Activated CD4-positive, CD25-positive, alpha-beta regulatory T cell treated with anti-CD3 and anti-CD28 coated beads, Interleukin-2, amount 50 U/mL, for 16 hours (primary cell): ENCODE data around the gene KCNAB1.

Experiments
- DNase-seq: peaks from one replicate; pipeline ENCODE4 v3.0.0-alpha.2; 2020; ENCODE audit warnings: low read depth, low spot score

KCNAB1 gene

GRCh38 chr3:156360963-156361362, 240.6 kb downstream of the KCNAB1 start:
- DNase-seq, result no peak

- DNase-seq, result no peak
These were observed 246.2 kb downstream of the KCNAB1 start for GRCh38 chr3:156366559-156366958.

- no peak for DNase-seq
These were observed 247.8 kb downstream of the KCNAB1 start for GRCh38 chr3:156368189-156368588.

GRCh38 chr3:156371701-156372100, 251.3 kb downstream of the KCNAB1 start:
- DNase-seq, result no peak

GRCh38 chr3:156373095-156373494, 252.7 kb downstream of the KCNAB1 start:
- DNase-seq, result no peak

GRCh38 chr3:156373654-156374053, 253.3 kb downstream of the KCNAB1 start:
- DNase-seq, result no peak

- no peak for DNase-seq
These were observed 255.8 kb downstream of the KCNAB1 start for GRCh38 chr3:156376199-156376598.

GRCh38 chr3:156377266-156377665, 256.9 kb downstream of the KCNAB1 start:
- DNase-seq, result no peak

GRCh38 chr3:156377718-156378117, 257.3 kb downstream of the KCNAB1 start:
- no peak for DNase-seq

- DNase-seq, result no peak
These were observed 258.5 kb downstream of the KCNAB1 start for GRCh38 chr3:156378871-156379270.

GRCh38 chr3:156379327-156379726, 258.9 kb downstream of the KCNAB1 start:
- DNase-seq, result no peak

- no peak for DNase-seq
These were observed 260.9 kb downstream of the KCNAB1 start for GRCh38 chr3:156381253-156381652.

GRCh38 chr3:156382458-156383346, 262.3 kb downstream of the KCNAB1 start:
- no peak for DNase-seq

GRCh38 chr3:156383441-156384025, 263.2 kb downstream of the KCNAB1 start:
- no peak for DNase-seq

GRCh38 chr3:156388497-156389448, 268.4 kb downstream of the KCNAB1 start:
- DNase-seq, result no peak

GRCh38 chr3:156389449-156389950, 269.1 kb downstream of the KCNAB1 start:
- no peak for DNase-seq

- DNase-seq, result no peak
These were observed 270.5 kb downstream of the KCNAB1 start for GRCh38 chr3:156390846-156391245.

GRCh38 chr3:156395961-156396710, 275.8 kb downstream of the KCNAB1 start:
- no peak for DNase-seq

- DNase-seq, result no peak
These were observed 276.5 kb downstream of the KCNAB1 start for GRCh38 chr3:156396851-156397250.

- no peak for DNase-seq
These were observed 277.2 kb downstream of the KCNAB1 start for GRCh38 chr3:156397534-156397933.

- no peak for DNase-seq
These were observed 279.7 kb downstream of the KCNAB1 start for GRCh38 chr3:156400062-156400461.
